Adrenal gland (tissue), 5 donors: ENCODE measurements around the gene MYOT.

Experiments used
- CTCF ChIP-seq, 6 experiments: fragments of 450-650 bp in 4 of 6; fragments of 200-600 bp in 2 of 6; sonication (generic) in 1 of 6; IDR thresholded peaks; 1 replicate in 5 of 6; 2 replicates in 1 of 6; pipeline versions ENCODE4 v1.5.1 to v1.8.0; 2016 to 2021; ENCODE audit warnings: antibody characterized with exemption in 6 of 6, mild to moderate bottlenecking in 2 of 6, moderate library complexity in 1 of 6
- POLR2A ChIP-seq, 2 donors: fragments of 450-650 bp; IDR thresholded peaks; one replicate each; pipeline ENCODE4 v1.6.1; 2017; ENCODE audit warnings: antibody characterized with exemption in 2 of 2, mild to moderate bottlenecking in 2 of 2, moderate library complexity in 1 of 2
- donor health status: DM: no; HTN: no; CAD: no.

- TF ChIP-seq CTCF (IDR thresholded peaks at IDR 0.05), result no peak
- TF ChIP-seq POLR2A (IDR thresholded peaks at IDR 0.05), result no peak
These were observed 47.9 kb upstream of the MYOT start for GRCh38 chr5:137819766-137820165.
